GM12878 (cell line): ENCODE measurements around the gene FBN2. TPM values are rescaled to one million over a fixed set of nuclear protein-coding genes. Genes with fewer than 3 reads are reported as not detected.

Experiments
- ATAC-seq: fragments of 200-7000 bp; cut with Tn5 transposase; 3 replicates; pipeline ENCODE4 v1.9.1; 2020; ENCODE audit warnings: mild to moderate bottlenecking, moderate library complexity
- BruUV-seq: library from RNA; stranded (reverse); fragments of 400-500 nt; replicated peaks from 2 replicates; lab custom pipeline; 2021; lab: Mats Ljungman, UMichigan
- CTCF ChIA-PET: fragments of 300-600 bp; sonication (Branson Sonifier 250); formaldehyde crosslinking; extraction: SDS; loops from one replicate; lab custom pipeline; 2021; ENCODE audit warnings: inconsistent platforms; lab: Yijun Ruan, JAX
- POLR2A ChIA-PET: fragments of 350-600 bp; formaldehyde crosslinking; extraction: SDS; loops from one replicate; lab custom pipeline; 2021; ENCODE audit warnings: inconsistent platforms; lab: Charles Lee
- RAD21 ChIA-PET: fragments of 300-600 bp; sonication (Branson Sonifier 250); formaldehyde crosslinking; loops from one replicate; lab custom pipeline; 2023; ENCODE audit warnings: antibody characterized with exemption; ENCODE audit not compliant: unreplicated experiment; lab: Charles Lee
- SMC1A ChIA-PET: fragments of 300-600 bp; sonication (Branson Sonifier 250); formaldehyde crosslinking; loops from one replicate; lab custom pipeline; 2023; ENCODE audit not compliant: unreplicated experiment, uncharacterized antibody; lab: Charles Lee
- DNase-seq: peaks from one replicate; pipeline ENCODE4 v3.0.0-alpha.2; 2011; ENCODE audit warnings: low read depth, low spot score
- FAIRE-seq: peaks from 3 replicates; lab custom pipeline; 2011; peaks lifted over from hg19 to GRCh38; lab: Jason Lieb, UNC
- H2AFZ ChIP-seq: 2 replicates; pipeline ENCODE4 v1.6.0; 2011; ENCODE audit warnings: low read depth, low read length, control low read depth; ENCODE audit not compliant: control insufficient read depth
- H3K27ac ChIP-seq: 2 replicates; pipeline ENCODE4 v1.5.1; 2011; ENCODE audit warnings: control low read depth; ENCODE audit not compliant: control insufficient read depth, insufficient read depth
- H3K27me3 ChIP-seq, 2 experiments: replicated peaks in 1 of 2; 2 replicates each; pipeline versions ENCODE4 v1.6.0 to v1.6.1; 2011; ENCODE audit warnings: low read length in 1 of 2; ENCODE audit not compliant: control insufficient read depth in 2 of 2, insufficient read depth in 2 of 2
- H3K36me3 ChIP-seq, 2 experiments: 2 replicates each; pipeline ENCODE4 v1.5.1; 2011; ENCODE audit warnings: low read length in 1 of 2; ENCODE audit not compliant: control insufficient read depth in 2 of 2, insufficient read depth in 2 of 2
- H3K4me1 ChIP-seq: 2 replicates; pipeline ENCODE4 v1.6.1; 2011; ENCODE audit warnings: mild to moderate bottlenecking, low read length, moderate library complexity, mixed read lengths; ENCODE audit not compliant: control insufficient read depth, insufficient read depth
- H3K4me2 ChIP-seq: 2 replicates; pipeline ENCODE4 v1.6.0; 2011; ENCODE audit warnings: control low read depth; ENCODE audit not compliant: control insufficient read depth, insufficient read depth
- H3K4me3 ChIP-seq: fragments of 200-600 bp; sonication (generic); 2 replicates; pipeline ENCODE4 v1.5.1; 2016
- H3K79me2 ChIP-seq: 2 replicates; pipeline ENCODE4 v1.6.0; 2011; ENCODE audit warnings: low read length; ENCODE audit not compliant: control insufficient read depth, insufficient read depth
- H3K9ac ChIP-seq: 2 replicates; pipeline ENCODE4 v1.8.0; 2011; ENCODE audit warnings: low read length, control low read depth, mixed read lengths; ENCODE audit not compliant: control insufficient read depth, insufficient read depth
- H3K9me3 ChIP-seq: replicated peaks from 3 replicates; pipeline ENCODE4 v1.5.1; 2011; ENCODE audit warnings: mild to moderate bottlenecking, low read length; ENCODE audit not compliant: control insufficient read depth, insufficient read depth
- H4K20me1 ChIP-seq: 2 replicates; pipeline ENCODE4 v1.6.0; 2011; ENCODE audit not compliant: control insufficient read depth, insufficient read depth
- CBX3 ChIP-seq: fragments of 200-600 bp; sonication (generic); IDR thresholded peaks from 2 replicates; pipeline ENCODE4 v1.6.1; 2016; ENCODE audit warnings: low read depth, borderline replicate concordance
- CEBPB ChIP-seq, 2 experiments: fragments of 150-350 bp in 1 of 2; IDR thresholded peaks; 2 replicates each; pipeline ENCODE4 v1.6.1; 2012 to 2014; ENCODE audit warnings: low read depth in 2 of 2, low read length in 2 of 2, borderline replicate concordance in 1 of 2, inconsistent platforms in 1 of 2
- ESRRA ChIP-seq: IDR thresholded peaks from 2 replicates; pipeline ENCODE4 v1.6.1; 2012; ENCODE audit warnings: mild to moderate bottlenecking, low read length, improper control_type of control experiment
- HDGF ChIP-seq: fragments of 450-650 bp; IDR thresholded peaks from 2 replicates; pipeline ENCODE4 v1.6.1; 2016; ENCODE audit warnings: antibody characterized with exemption
- IRF4 ChIP-seq: IDR thresholded peaks from 2 replicates; pipeline ENCODE4 v1.6.1; 2011; ENCODE audit warnings: low read depth, low read length
- MEF2B ChIP-seq: fragments of 450-650 bp; IDR thresholded peaks from 2 replicates; pipeline ENCODE4 v1.6.1; 2018; ENCODE audit warnings: mild to moderate bottlenecking, moderate library complexity; ENCODE audit not compliant: partially characterized antibody, poor library complexity, severe bottlenecking
- NBN ChIP-seq: fragments of 450-650 bp; IDR thresholded peaks from 2 replicates; pipeline ENCODE4 v1.6.1; 2016
- RBBP5 ChIP-seq: fragments of 200-600 bp; sonication (generic); conservative IDR thresholded peaks from 2 replicates; pipeline ENCODE4 v1.6.1; 2016
- SRF ChIP-seq, 2 experiments: IDR thresholded peaks; 2 replicates each; pipeline ENCODE4 v1.6.1; 2011; ENCODE audit warnings: low read depth in 2 of 2, low read length in 2 of 2, mild to moderate bottlenecking in 1 of 2, moderate library complexity in 1 of 2
- YBX1 ChIP-seq: fragments of 450-650 bp; IDR thresholded peaks from 2 replicates; pipeline ENCODE4 v1.6.1; 2016; ENCODE audit warnings: antibody characterized with exemption
- ZZZ3 ChIP-seq: IDR thresholded peaks from 2 replicates; pipeline ENCODE4 v1.6.1; 2011; ENCODE audit warnings: low read depth; ENCODE audit not compliant: control insufficient read depth, insufficient read length
- in situ Hi-C: fragments of 300-500 bp; cut with MboI; formaldehyde crosslinking; loops from 9 replicates; pipeline ENCODE4 v1.14.3; 2018; ENCODE audit warnings: mixed read lengths
- intact Hi-C: fragments of 100-400 bp; cut with micrococcal nuclease; formaldehyde crosslinking; loops from one replicate; pipeline ENCODE4 v1.14.2; 2022; ENCODE audit not compliant: unreplicated experiment
- polyA plus RNA-seq, 11 experiments: library from polyadenylated mRNA; depleted of rRNA in 4 of 11; unstranded in 6 of 11; stranded (reverse) in 5 of 11; fragments of >200 nt; fragmentation: Nextera tagmentation in 4 of 11; fragmentation: Illumina TruSeq in 1 of 11; extraction: Ambion mirVana in 4 of 11; extraction: Trizol in 1 of 11; gene quantifications; 1 replicate in 1 of 11; 2 replicates in 10 of 11; pipeline versions ENCODE4 v1.2.1 to v1.2.3, GENCODE V29; 2011 to 2016; ENCODE audit warnings: inconsistent platforms in 2 of 11, missing spikeins in 2 of 11, low read depth in 1 of 11
- total RNA-seq, 4 experiments: library from RNA; depleted of rRNA in 3 of 4; stranded (reverse); fragments of >200 nt in 3 of 4; fragmentation: Illumina TruSeq in 1 of 4; extraction: Trizol in 1 of 4; gene quantifications; 2 replicates each; pipeline versions ENCODE4 v1.2.1 to v1.2.3, GENCODE V29; 2013 to 2021
- TF ChIP-seq, protein P1 (sequence below): fragments of 450-650 bp; IDR thresholded peaks from 2 replicates; pipeline ENCODE4 v1.6.1; 2017; ENCODE audit warnings: mild to moderate bottlenecking
- TF ChIP-seq, protein P2 (sequence below): IDR thresholded peaks from 2 replicates; pipeline ENCODE4 v1.6.1; 2011; ENCODE audit warnings: low read depth, low read length, improper control_type of control experiment, borderline replicate concordance
- TF ChIP-seq, protein P3 (sequence below): fragments of 450-650 bp; formaldehyde crosslinking; IDR thresholded peaks from 2 replicates; pipeline ENCODE4 v1.4.0; 2020; ENCODE audit warnings: mild to moderate bottlenecking, moderate library complexity
- TF ChIP-seq, protein P4 (sequence below): IDR thresholded peaks from 2 replicates; pipeline ENCODE4 v1.6.1; 2012; ENCODE audit warnings: low read depth, low read length, improper control_type of control experiment

The FBN2 gene
- total and polyA plus RNA-seq, 10 of the 15 experiments (the other 5 are each of a cell fraction or from before 2014, with no cell fraction given) = 0.01 to 0.98 (median 0.10) TPM; not detected in 3

DNA sequence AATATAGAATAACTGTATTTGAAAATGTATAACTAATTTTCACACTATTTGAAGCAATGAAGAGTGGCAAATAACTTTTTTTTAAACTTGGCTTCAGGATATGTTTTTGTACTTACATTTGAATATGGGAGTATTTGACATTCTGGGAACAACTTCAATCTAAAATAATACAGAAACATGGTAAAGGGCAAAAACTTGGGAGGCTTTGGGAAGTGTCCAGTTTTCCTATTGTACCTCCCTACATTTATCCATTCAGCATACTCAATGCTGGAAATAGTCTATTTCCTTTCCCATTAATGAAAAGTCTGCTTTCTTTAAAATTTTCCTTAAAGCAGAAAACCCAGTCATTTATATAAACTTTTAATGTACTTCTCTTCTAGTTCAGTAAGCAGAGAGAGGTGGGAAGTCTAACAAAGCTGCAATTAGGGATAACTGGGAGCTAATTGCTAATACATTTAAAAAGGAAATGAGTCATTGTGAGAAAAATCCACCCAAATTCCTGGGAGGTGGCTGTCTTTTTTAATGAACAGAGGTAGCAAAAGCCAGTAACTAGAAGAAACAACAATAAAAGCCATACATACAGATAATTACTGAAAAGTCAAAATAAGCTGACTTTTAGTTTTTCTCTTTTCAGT, 128.8 kb downstream of the FBN2 start:
- intact Hi-C loops (no loop called here), in situ Hi-C loops (no loop called here)
- POLR2A ChIA-PET = interaction anchor here (4.0 kb wide), 1 partner anchor 17 kb away, joined by 16 read pairs; no protein-coding TSS in a partner anchor
- no peak for ATAC-seq
- SMC1A ChIA-PET = interaction anchor here (0.7 to 7.8 kb wide), 4 partner anchors 15 to 89 kb away, joined by 3 to 92 read pairs (median 4); no protein-coding TSS in a partner anchor
- H3K4me1 ChIP-seq = no peaks in the 10 kb centered on the region
- H3K27me3 ChIP-seq = no peaks in the 10 kb centered on the region
- no peaks in the 10 kb centered on the region for H3K79me2 ChIP-seq
- H4K20me1 ChIP-seq = no peaks in the 10 kb centered on the region
- FAIRE-seq = no peak
- no peak overlapping the region for H3K4me3 ChIP-seq
- RAD21 ChIA-PET = interaction anchor here (3.8 kb wide), 1 partner anchor 17 kb away, joined by 31 read pairs; no protein-coding TSS in a partner anchor
- BruUV-seq = no TSS peak
- H3K9ac ChIP-seq = no peak overlapping the region
- no peaks in the 10 kb centered on the region for H3K36me3 ChIP-seq
- H3K4me2 ChIP-seq = no peak overlapping the region
- H3K9me3 ChIP-seq = no peaks in the 10 kb centered on the region
- H3K27ac ChIP-seq = no peak overlapping the region
- no peak overlapping the region for H2AFZ ChIP-seq
- TF ChIP-seq, protein P1, sequence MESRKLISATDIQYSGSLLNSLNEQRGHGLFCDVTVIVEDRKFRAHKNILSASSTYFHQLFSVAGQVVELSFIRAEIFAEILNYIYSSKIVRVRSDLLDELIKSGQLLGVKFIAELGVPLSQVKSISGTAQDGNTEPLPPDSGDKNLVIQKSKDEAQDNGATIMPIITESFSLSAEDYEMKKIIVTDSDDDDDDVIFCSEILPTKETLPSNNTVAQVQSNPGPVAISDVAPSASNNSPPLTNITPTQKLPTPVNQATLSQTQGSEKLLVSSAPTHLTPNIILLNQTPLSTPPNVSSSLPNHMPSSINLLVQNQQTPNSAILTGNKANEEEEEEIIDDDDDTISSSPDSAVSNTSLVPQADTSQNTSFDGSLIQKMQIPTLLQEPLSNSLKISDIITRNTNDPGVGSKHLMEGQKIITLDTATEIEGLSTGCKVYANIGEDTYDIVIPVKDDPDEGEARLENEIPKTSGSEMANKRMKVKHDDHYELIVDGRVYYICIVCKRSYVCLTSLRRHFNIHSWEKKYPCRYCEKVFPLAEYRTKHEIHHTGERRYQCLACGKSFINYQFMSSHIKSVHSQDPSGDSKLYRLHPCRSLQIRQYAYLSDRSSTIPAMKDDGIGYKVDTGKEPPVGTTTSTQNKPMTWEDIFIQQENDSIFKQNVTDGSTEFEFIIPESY = no peak
- TF ChIP-seq SRF (IDR thresholded peaks at IDR 0.05; ENCODE audit: low read depth in 2 of 2, low read length in 2 of 2) (no peak), CEBPB (IDR thresholded peaks at IDR 0.05; ENCODE audit: borderline replicate concordance in 1 of 2, low read depth in 2 of 2, low read length in 2 of 2) (no peak), HDGF (no peak), YBX1 (no peak), MEF2B (no peak), ZZZ3 (no peak), NBN (no peak), IRF4 (no peak), CBX3 (no peak), ESRRA (no peak), RBBP5 (no peak)
- TF ChIP-seq, protein P2, sequence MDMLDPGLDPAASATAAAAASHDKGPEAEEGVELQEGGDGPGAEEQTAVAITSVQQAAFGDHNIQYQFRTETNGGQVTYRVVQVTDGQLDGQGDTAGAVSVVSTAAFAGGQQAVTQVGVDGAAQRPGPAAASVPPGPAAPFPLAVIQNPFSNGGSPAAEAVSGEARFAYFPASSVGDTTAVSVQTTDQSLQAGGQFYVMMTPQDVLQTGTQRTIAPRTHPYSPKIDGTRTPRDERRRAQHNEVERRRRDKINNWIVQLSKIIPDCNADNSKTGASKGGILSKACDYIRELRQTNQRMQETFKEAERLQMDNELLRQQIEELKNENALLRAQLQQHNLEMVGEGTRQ = no peak
- TF ChIP-seq, protein P3, sequence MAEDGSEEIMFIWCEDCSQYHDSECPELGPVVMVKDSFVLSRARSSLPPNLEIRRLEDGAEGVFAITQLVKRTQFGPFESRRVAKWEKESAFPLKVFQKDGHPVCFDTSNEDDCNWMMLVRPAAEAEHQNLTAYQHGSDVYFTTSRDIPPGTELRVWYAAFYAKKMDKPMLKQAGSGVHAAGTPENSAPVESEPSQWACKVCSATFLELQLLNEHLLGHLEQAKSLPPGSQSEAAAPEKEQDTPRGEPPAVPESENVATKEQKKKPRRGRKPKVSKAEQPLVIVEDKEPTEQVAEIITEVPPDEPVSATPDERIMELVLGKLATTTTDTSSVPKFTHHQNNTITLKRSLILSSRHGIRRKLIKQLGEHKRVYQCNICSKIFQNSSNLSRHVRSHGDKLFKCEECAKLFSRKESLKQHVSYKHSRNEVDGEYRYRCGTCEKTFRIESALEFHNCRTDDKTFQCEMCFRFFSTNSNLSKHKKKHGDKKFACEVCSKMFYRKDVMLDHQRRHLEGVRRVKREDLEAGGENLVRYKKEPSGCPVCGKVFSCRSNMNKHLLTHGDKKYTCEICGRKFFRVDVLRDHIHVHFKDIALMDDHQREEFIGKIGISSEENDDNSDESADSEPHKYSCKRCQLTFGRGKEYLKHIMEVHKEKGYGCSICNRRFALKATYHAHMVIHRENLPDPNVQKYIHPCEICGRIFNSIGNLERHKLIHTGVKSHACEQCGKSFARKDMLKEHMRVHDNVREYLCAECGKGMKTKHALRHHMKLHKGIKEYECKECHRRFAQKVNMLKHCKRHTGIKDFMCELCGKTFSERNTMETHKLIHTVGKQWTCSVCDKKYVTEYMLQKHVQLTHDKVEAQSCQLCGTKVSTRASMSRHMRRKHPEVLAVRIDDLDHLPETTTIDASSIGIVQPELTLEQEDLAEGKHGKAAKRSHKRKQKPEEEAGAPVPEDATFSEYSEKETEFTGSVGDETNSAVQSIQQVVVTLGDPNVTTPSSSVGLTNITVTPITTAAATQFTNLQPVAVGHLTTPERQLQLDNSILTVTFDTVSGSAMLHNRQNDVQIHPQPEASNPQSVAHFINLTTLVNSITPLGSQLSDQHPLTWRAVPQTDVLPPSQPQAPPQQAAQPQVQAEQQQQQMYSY (CRISPR knock-in tag) = no peak
- TF ChIP-seq, protein P4, sequence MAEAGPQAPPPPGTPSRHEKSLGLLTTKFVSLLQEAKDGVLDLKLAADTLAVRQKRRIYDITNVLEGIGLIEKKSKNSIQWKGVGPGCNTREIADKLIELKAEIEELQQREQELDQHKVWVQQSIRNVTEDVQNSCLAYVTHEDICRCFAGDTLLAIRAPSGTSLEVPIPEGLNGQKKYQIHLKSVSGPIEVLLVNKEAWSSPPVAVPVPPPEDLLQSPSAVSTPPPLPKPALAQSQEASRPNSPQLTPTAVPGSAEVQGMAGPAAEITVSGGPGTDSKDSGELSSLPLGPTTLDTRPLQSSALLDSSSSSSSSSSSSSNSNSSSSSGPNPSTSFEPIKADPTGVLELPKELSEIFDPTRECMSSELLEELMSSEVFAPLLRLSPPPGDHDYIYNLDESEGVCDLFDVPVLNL = no peak
- TF ChIP-seq, all 136 proteins: peak for 0
- no peak for DNase-seq
- CTCF ChIA-PET = interaction anchor here (1.4 to 2.6 kb wide), 3 partner anchors 12 to 82 kb away, joined by 3 to 8 read pairs (median 3); no protein-coding TSS in a partner anchor
